HL-60 (cell line): Measurements from ENCODE around the gene HOXB6.

Experiments
- POLR2AphosphoS5 ChIP-seq: IDR thresholded peaks from 2 replicates; pipeline ENCODE4 v1.6.1; 2012; ENCODE audit warnings: low read depth
- TF ChIP-seq, protein P1 (sequence below): IDR thresholded peaks from one replicate; pipeline ENCODE4 v1.5.1; 2011; ENCODE audit warnings: low read length, control low read depth, inconsistent platforms; ENCODE audit not compliant: insufficient read depth

GRCh38 chr17:48641541-48642058, 36.8 kb upstream of the HOXB6 start:
- TF ChIP-seq, protein P1, sequence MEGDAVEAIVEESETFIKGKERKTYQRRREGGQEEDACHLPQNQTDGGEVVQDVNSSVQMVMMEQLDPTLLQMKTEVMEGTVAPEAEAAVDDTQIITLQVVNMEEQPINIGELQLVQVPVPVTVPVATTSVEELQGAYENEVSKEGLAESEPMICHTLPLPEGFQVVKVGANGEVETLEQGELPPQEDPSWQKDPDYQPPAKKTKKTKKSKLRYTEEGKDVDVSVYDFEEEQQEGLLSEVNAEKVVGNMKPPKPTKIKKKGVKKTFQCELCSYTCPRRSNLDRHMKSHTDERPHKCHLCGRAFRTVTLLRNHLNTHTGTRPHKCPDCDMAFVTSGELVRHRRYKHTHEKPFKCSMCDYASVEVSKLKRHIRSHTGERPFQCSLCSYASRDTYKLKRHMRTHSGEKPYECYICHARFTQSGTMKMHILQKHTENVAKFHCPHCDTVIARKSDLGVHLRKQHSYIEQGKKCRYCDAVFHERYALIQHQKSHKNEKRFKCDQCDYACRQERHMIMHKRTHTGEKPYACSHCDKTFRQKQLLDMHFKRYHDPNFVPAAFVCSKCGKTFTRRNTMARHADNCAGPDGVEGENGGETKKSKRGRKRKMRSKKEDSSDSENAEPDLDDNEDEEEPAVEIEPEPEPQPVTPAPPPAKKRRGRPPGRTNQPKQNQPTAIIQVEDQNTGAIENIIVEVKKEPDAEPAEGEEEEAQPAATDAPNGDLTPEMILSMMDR, result no peak
- TF ChIP-seq POLR2AphosphoS5, result no peak
